Activated CD4-positive, alpha-beta T cell treated with anti-CD3 and anti-CD28 coated beads, Interleukin-2, amount 10 ng/mL, durations not matched to agents 7 days and 5 days (primary cell): Measurements from ENCODE around the gene SOX21. TPM values are rescaled to one million over a fixed set of nuclear protein-coding genes. Genes with fewer than 3 reads are reported as not detected.

Experiments used
- CTCF ChIA-PET: fragments of 350-600 bp; sonication (Branson Sonifier 250); formaldehyde crosslinking; loops from one replicate; lab custom pipeline; 2021; ENCODE audit warnings: antibody characterized with exemption; lab: Charles Lee
- POLR2A ChIA-PET: fragments of 350-600 bp; sonication (Branson Sonifier 250); formaldehyde crosslinking; loops from one replicate; lab custom pipeline; 2021; ENCODE audit warnings: antibody characterized with exemption; lab: Charles Lee
- DNase-seq: peaks from one replicate; pipeline ENCODE4 v3.0.0-alpha.2; 2020
- H3K27ac Mint-ChIP-seq: one replicate; pipeline ENCODE4 v1.8.0; 2021; ENCODE audit warnings: mild to moderate bottlenecking, moderate library complexity, mixed read lengths
- H3K27me3 Mint-ChIP-seq: one replicate; pipeline ENCODE4 v1.8.0; 2021; ENCODE audit warnings: mixed read lengths
- H3K36me3 Mint-ChIP-seq: one replicate; pipeline ENCODE4 v1.8.0; 2021; ENCODE audit warnings: low read depth, mixed read lengths
- H3K4me1 Mint-ChIP-seq: one replicate; pipeline ENCODE4 v1.8.0; 2021; ENCODE audit warnings: mixed read lengths
- H3K4me3 Mint-ChIP-seq: one replicate; pipeline ENCODE4 v1.8.0; 2021; ENCODE audit warnings: mild to moderate bottlenecking, moderate library complexity, mixed read lengths
- H3K9me3 Mint-ChIP-seq: one replicate; pipeline ENCODE4 v1.8.0; 2021; ENCODE audit warnings: mixed read lengths
- total RNA-seq, 2 experiments: library from RNA; stranded (reverse); gene quantifications; one replicate each; pipeline ENCODE4 v1.2.3, GENCODE V29; 2021

Gene SOX21
- total RNA-seq, 2 experiments from 2014 or later: not detected

- Mint-ChIP-seq H3K27ac (no peak overlapping the region), H3K4me1 (peaks cover 6% of the 10 kb centered on the region), H3K9me3 (no peaks in the 10 kb centered on the region), H3K36me3 (no peaks in the 10 kb centered on the region), H3K4me3 (no peak overlapping the region), H3K27me3 (peaks cover 53% of the 10 kb centered on the region)
- POLR2A ChIA-PET: no interaction called here
- CTCF ChIA-PET: no interaction called here
- DNase-seq: no peak
These were observed 3.7 kb upstream of the SOX21 start for GRCh38 chr13:94716016-94716415.

- no peak overlapping the region for H3K27ac Mint-ChIP-seq
- POLR2A ChIA-PET: no interaction called here
- CTCF ChIA-PET: no interaction called here
These were observed 1.3 kb upstream of the SOX21 start for GRCh38 chr13:94713561-94714182.

GRCh38 chr13:94712812-94713560 lies 641 bp upstream of the SOX21 start:
- no peaks in the 10 kb centered on the region for H3K9me3 Mint-ChIP-seq
- H3K4me3 Mint-ChIP-seq: peak overlapping the region; percentile 54
- DNase-seq: no peak
- ChIA-PET CTCF (no interaction called here), POLR2A (no interaction called here)
- H3K36me3 Mint-ChIP-seq: no peaks in the 10 kb centered on the region
- peaks cover 15% of the 10 kb centered on the region for H3K4me1 Mint-ChIP-seq
- no peak overlapping the region for H3K27ac Mint-ChIP-seq
- peaks cover 77% of the 10 kb centered on the region for H3K27me3 Mint-ChIP-seq

More at GRCh38 chr13:94713561-94714182, 1.3 kb upstream of the SOX21 start:
- Mint-ChIP-seq H3K27me3 (peaks cover 73% of the 10 kb centered on the region), H3K4me3 (no peak overlapping the region), H3K36me3 (no peaks in the 10 kb centered on the region), H3K4me1 (peaks cover 15% of the 10 kb centered on the region), H3K9me3 (no peaks in the 10 kb centered on the region)
- no peak for DNase-seq

GRCh38 chr13:94711561-94712286 lies 621 bp downstream of the SOX21 start:
- POLR2A ChIA-PET: no interaction called here
- Mint-ChIP-seq H3K27me3 (peaks cover 77% of the 10 kb centered on the region), H3K4me3 (no peak overlapping the region), H3K27ac (no peak overlapping the region), H3K4me1 (peaks cover 20% of the 10 kb centered on the region), H3K9me3 (no peaks in the 10 kb centered on the region), H3K36me3 (peaks cover 2% of the 10 kb centered on the region)
- DNase-seq: no peak
- CTCF ChIA-PET: no interaction called here

- H3K27me3 Mint-ChIP-seq: peaks cover 77% of the 10 kb centered on the region
- H3K27ac Mint-ChIP-seq: no peak overlapping the region
- no peaks in the 10 kb centered on the region for H3K9me3 Mint-ChIP-seq
- no peak overlapping the region for H3K4me3 Mint-ChIP-seq
- CTCF ChIA-PET: no interaction called here
- POLR2A ChIA-PET: no interaction called here
- DNase-seq: no peak
- H3K4me1 Mint-ChIP-seq: peaks cover 20% of the 10 kb centered on the region
- peaks cover 2% of the 10 kb centered on the region for H3K36me3 Mint-ChIP-seq
These were observed 1.3 kb downstream of the SOX21 start for GRCh38 chr13:94710881-94711560.

GRCh38 chr13:94710065-94710781 lies 2.1 kb downstream of the SOX21 start:
- Mint-ChIP-seq H3K27me3 (peaks cover 77% of the 10 kb centered on the region), H3K4me1 (peaks cover 20% of the 10 kb centered on the region), H3K9me3 (no peaks in the 10 kb centered on the region), H3K36me3 (peaks cover 2% of the 10 kb centered on the region), H3K4me3 (peak overlapping the region; percentile 30), H3K27ac (no peak overlapping the region)
- ChIA-PET CTCF (no interaction called here), POLR2A (no interaction called here)
- no peak for DNase-seq

GRCh38 chr13:94709001-94709834 lies 3.1 kb downstream of the SOX21 start:
- H3K9me3 Mint-ChIP-seq: no peaks in the 10 kb centered on the region
- peaks cover 77% of the 10 kb centered on the region for H3K27me3 Mint-ChIP-seq
- H3K4me1 Mint-ChIP-seq: peaks cover 18% of the 10 kb centered on the region
- DNase-seq: no peak
- no peak overlapping the region for H3K4me3 Mint-ChIP-seq
- peaks cover 2% of the 10 kb centered on the region for H3K36me3 Mint-ChIP-seq
- ChIA-PET POLR2A (no interaction called here), CTCF (interaction anchor here (0.6 kb wide), 1 partner anchor 28 kb away, joined by 3 read pairs; no protein-coding TSS in a partner anchor)
- peak overlapping the region; percentile 46 for H3K27ac Mint-ChIP-seq

GRCh38 chr13:94708031-94708859 lies 4.1 kb downstream of the SOX21 start:
- H3K4me1 Mint-ChIP-seq: peaks cover 21% of the 10 kb centered on the region
- H3K9me3 Mint-ChIP-seq: no peaks in the 10 kb centered on the region
- ChIA-PET POLR2A (no interaction called here), CTCF (interaction anchor here (0.8 kb wide), 1 partner anchor 472 kb away, joined by 4 read pairs; no protein-coding TSS in a partner anchor)
- no peak overlapping the region for H3K4me3 Mint-ChIP-seq
- H3K27me3 Mint-ChIP-seq: peaks cover 79% of the 10 kb centered on the region
- no peak overlapping the region for H3K27ac Mint-ChIP-seq
- peaks cover 5% of the 10 kb centered on the region for H3K36me3 Mint-ChIP-seq
- no peak for DNase-seq

GRCh38 chr13:94707400-94708021 lies 4.8 kb downstream of the SOX21 start:
- ChIA-PET POLR2A (no interaction called here), CTCF (interaction anchor here (0.5 kb wide), 1 partner anchor 267 kb away, joined by 3 read pairs; no protein-coding TSS in a partner anchor)
- Mint-ChIP-seq H3K4me3 (no peak overlapping the region), H3K36me3 (peaks cover 5% of the 10 kb centered on the region), H3K27me3 (peaks cover 85% of the 10 kb centered on the region), H3K4me1 (peaks cover 21% of the 10 kb centered on the region), H3K9me3 (no peaks in the 10 kb centered on the region), H3K27ac (peak overlapping the region; percentile 41)
- no peak for DNase-seq

GRCh38 chr13:94706843-94707399 lies 5.4 kb downstream of the SOX21 start:
- no peak overlapping the region for H3K4me3 Mint-ChIP-seq
- H3K36me3 Mint-ChIP-seq: peaks cover 5% of the 10 kb centered on the region
- CTCF ChIA-PET: interaction anchor here (0.5 to 1.1 kb wide), 2 partner anchors 10 to 266 kb away, joined by 3 to 4 read pairs; no protein-coding TSS in a partner anchor
- POLR2A ChIA-PET: interaction anchor here (0.7 kb wide), 1 partner anchor 803 kb away, joined by 7 read pairs; no protein-coding TSS in a partner anchor
- peaks cover 86% of the 10 kb centered on the region for H3K27me3 Mint-ChIP-seq
- no peak overlapping the region for H3K27ac Mint-ChIP-seq
- no peaks in the 10 kb centered on the region for H3K9me3 Mint-ChIP-seq
- DNase-seq: no peak
- H3K4me1 Mint-ChIP-seq: peaks cover 16% of the 10 kb centered on the region
